Upper lobe of right lung (tissue), 1 donor: ENCODE measurements around the gene CELSR1. TPM values are rescaled to one million over a fixed set of nuclear protein-coding genes. Genes with fewer than 3 reads are reported as not detected.
A peak's percentile ranks its signal among the peaks of the same experiment; 100 is the strongest.

Experiments
- ATAC-seq: fragments of 200-7000 bp; cut with Tn5 transposase; one replicate; pipeline ENCODE4 v1.9.1; 2020; ENCODE audit warnings: mild to moderate bottlenecking, moderate library complexity
- DNase-seq: peaks from one replicate; pipeline ENCODE4 v3.0.0-alpha.2; 2020
- H3K27ac ChIP-seq: fragments of 200-600 bp; one replicate; pipeline ENCODE4 v1.8.0; 2022
- H3K27me3 ChIP-seq: fragments of 200-600 bp; one replicate; pipeline ENCODE4 v1.8.0; 2022; ENCODE audit warnings: mild to moderate bottlenecking
- H3K36me3 ChIP-seq: fragments of 200-600 bp; one replicate; pipeline ENCODE4 v1.8.0; 2022
- H3K4me1 ChIP-seq: fragments of 200-600 bp; one replicate; pipeline ENCODE4 v1.8.0; 2022
- H3K4me3 ChIP-seq: fragments of 200-600 bp; one replicate; pipeline ENCODE4 v1.8.0; 2022; ENCODE audit warnings: mild to moderate bottlenecking
- H3K9me3 ChIP-seq: fragments of 200-600 bp; one replicate; pipeline ENCODE4 v1.8.0; 2022
- CTCF ChIP-seq: fragments of 200-600 bp; IDR thresholded peaks from one replicate; pipeline ENCODE4 v1.8.0; 2022; ENCODE audit warnings: antibody characterized with exemption
- intact Hi-C: fragments of 100-400 bp; cut with DNase I; formaldehyde crosslinking; loops from one replicate; pipeline ENCODE4 v1.11.0; 2022
- total RNA-seq: library from RNA; stranded (reverse); fragmentation: NEBNext Ultra II Directional; extraction: Animal tissue kit (Norgen Biotek cat#: 25700); gene quantifications from one replicate; pipeline ENCODE4 v1.2.1, GENCODE V29; 2021
- donor health status: DM: no; HTN: yes; CAD: no; lungs with severe emphysema.

The CELSR1 gene
- total RNA-seq, 1 donor from 2014 or later, result 53.5 TPM

- Histone ChIP-seq H3K4me1 (no peaks in the 10 kb centered on the region), H3K9me3 (no peaks in the 10 kb centered on the region), H3K36me3 (no peaks in the 10 kb centered on the region), H3K27ac (no peak overlapping the region), H3K4me3 (no peak overlapping the region), H3K27me3 (no peaks in the 10 kb centered on the region)
- intact Hi-C loops, result no loop called here
- no peak for DNase-seq
- ATAC-seq, result peak; percentile 10
- TF ChIP-seq CTCF, result no peak
These were observed 121.5 kb downstream of the CELSR1 start for GRCh38 chr22:46415776-46416519.

GRCh38 chr22:46414704-46415103 is 122.7 kb downstream of the CELSR1 start:
- Histone ChIP-seq H3K36me3 (no peaks in the 10 kb centered on the region), H3K27me3 (no peaks in the 10 kb centered on the region), H3K4me1 (no peaks in the 10 kb centered on the region), H3K27ac (no peak overlapping the region), H3K9me3 (no peaks in the 10 kb centered on the region), H3K4me3 (no peak overlapping the region)
- DNase-seq, result no peak
- intact Hi-C loops, result no loop called here
- ATAC-seq, result no peak
- no peak for TF ChIP-seq CTCF

- no peaks in the 10 kb centered on the region for H3K27me3 ChIP-seq
- intact Hi-C loops, result no loop called here
- H3K27ac ChIP-seq, result no peak overlapping the region
- no peak overlapping the region for H3K4me3 ChIP-seq
- ATAC-seq (no peak), DNase-seq (no peak)
- no peaks in the 10 kb centered on the region for H3K4me1 ChIP-seq
- H3K36me3 ChIP-seq, result no peaks in the 10 kb centered on the region
- no peak for TF ChIP-seq CTCF
- H3K9me3 ChIP-seq, result no peaks in the 10 kb centered on the region
These were observed 123.6 kb downstream of the CELSR1 start for GRCh38 chr22:46413725-46414379.

- DNase-seq (no peak), ATAC-seq (no peak)
- Histone ChIP-seq H3K4me3 (no peak overlapping the region), H3K4me1 (no peaks in the 10 kb centered on the region), H3K36me3 (no peaks in the 10 kb centered on the region), H3K27ac (no peak overlapping the region), H3K9me3 (no peaks in the 10 kb centered on the region), H3K27me3 (no peaks in the 10 kb centered on the region)
- no peak for TF ChIP-seq CTCF
- intact Hi-C loops, result no loop called here
These were observed 126.1 kb downstream of the CELSR1 start for GRCh38 chr22:46411347-46411746.

- no peak for ATAC-seq
- intact Hi-C loops, result no loop called here
- TF ChIP-seq CTCF, result no peak
- Histone ChIP-seq H3K4me3 (no peak overlapping the region), H3K27me3 (no peaks in the 10 kb centered on the region), H3K36me3 (no peaks in the 10 kb centered on the region), H3K4me1 (no peaks in the 10 kb centered on the region), H3K9me3 (no peaks in the 10 kb centered on the region), H3K27ac (no peak overlapping the region)
- DNase-seq, result no peak
These were observed 127.1 kb downstream of the CELSR1 start for GRCh38 chr22:46410291-46410808.
